DOHH2 (cell line): ENCODE data around the gene CRNKL1.

ENCODE experiments used
- CTCF ChIP-seq: fragments of 200-600 bp; sonication (generic); IDR thresholded peaks from one replicate; pipeline ENCODE4 v1.5.1; 2014; ENCODE audit warnings: antibody characterized with exemption, mild to moderate bottlenecking, low read depth, low read length; ENCODE audit not compliant: poor library complexity, severe bottlenecking
- EZH2phosphoT487 ChIP-seq: fragments of 200-600 bp; sonication (generic); IDR thresholded peaks from 2 replicates; pipeline ENCODE4 v1.6.1; 2017; ENCODE audit warnings: borderline replicate concordance, mild to moderate bottlenecking, antibody characterized with exemption, low read length, moderate library complexity, mixed read lengths

GRCh38 chr20:20078041-20078440 is 25.8 kb upstream of the CRNKL1 start:
- TF ChIP-seq EZH2phosphoT487 (no peak), CTCF (no peak)
